Eye (tissue), 1 donor: ENCODE measurements around the gene ZNF318.
A peak's percentile ranks its signal among the peaks of the same experiment; 100 is the strongest.
"Not testable (repeated sequence)": the region's sequence is repeated elsewhere in the genome, so short reads cannot be mapped to it uniquely, and the experiment has no call there.

Experiments
- DNase-seq: peaks from one replicate; pipeline ENCODE4 v3.0.0-alpha.2; 2015

ZNF318 gene

DNA sequence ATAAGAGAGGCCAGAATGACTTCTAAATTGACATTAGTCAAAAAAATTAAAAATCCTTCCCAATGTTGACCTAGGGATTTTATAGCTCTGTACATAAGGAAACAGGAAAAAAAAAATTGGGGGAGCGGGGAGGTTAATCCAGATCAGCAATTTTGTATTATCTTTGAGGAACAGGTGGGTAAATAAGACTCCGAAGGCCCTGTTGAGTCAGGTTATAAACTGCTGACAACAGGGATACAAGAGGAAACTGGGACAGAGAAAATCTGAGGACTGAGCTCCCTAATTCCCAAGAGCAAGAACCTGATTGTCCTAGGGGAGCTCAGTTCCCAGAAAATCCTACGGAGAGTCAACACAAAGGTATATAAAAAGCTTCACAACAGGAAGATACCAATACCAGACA, 34.0 kb downstream of the ZNF318 start:
- no peak for DNase-seq

DNA sequence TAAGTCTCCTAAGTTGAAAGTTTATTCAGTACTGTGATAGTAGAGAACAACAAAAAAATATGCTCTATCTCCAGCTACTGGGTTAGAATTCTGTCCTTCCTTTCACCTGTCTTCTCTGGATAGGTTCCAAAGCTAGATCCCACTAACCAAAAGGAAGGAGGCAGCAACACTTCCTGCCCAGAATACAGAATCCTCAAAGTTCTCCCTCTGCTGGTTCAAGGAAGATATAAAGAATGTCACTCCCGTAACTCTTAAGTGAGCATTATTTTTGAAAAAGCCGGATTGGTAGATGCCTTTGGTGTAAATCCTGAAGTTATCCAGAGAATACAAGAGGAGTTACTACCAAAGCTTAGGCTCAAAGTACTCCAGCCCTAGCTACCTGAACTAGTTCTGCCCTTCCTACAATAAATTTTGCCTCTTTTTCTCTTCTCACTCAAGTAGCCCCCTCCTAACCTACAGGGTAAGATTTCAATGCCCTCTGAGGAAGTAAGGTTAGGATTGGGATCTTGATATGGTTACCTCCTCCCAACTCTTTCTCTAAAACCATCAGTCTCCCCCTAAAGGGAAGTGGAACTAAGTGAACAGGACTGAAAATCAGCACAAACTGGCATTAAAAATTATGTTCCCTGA, 34.9 kb downstream of the ZNF318 start:
- peak; percentile 77 for DNase-seq

DNA sequence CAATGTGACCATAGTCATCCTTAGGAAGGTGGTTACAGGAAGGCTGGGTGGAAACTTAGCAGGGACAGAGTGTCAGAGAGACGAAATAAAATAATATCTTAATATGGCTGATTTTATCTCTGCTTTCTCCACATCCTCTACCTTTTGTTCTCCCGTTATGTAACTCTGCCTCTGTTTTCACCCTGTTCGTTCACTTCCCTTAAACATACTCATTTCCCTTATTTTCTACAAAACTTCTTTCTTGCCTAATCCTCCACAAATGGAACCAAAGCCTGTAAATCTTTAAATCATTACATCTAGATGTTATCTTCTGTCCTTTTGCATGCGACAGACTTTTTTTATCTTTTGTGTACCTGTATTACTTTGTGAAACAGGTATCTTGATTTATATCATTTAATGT, 37.6 kb downstream of the ZNF318 start:
- no peak for DNase-seq

DNA sequence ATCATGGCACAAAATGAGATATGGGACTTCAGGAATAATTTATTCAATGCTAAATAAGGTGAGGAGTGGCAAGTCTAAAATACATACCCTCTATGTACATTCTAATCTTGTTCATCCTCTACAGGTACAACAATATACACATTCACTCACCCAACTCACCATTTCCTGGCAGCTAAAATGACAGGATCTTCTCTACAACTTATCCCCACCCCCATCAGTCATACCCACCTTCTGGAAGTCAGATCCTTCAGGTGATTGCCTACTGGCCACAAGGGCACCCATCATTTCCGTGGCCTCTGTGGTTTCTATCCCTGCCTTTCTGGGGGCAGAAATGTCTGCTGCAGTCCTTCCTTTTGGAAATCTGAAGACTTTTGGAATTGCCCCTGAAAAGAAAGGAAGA, 38.0 kb downstream of the ZNF318 start:
- no peak for DNase-seq

DNA sequence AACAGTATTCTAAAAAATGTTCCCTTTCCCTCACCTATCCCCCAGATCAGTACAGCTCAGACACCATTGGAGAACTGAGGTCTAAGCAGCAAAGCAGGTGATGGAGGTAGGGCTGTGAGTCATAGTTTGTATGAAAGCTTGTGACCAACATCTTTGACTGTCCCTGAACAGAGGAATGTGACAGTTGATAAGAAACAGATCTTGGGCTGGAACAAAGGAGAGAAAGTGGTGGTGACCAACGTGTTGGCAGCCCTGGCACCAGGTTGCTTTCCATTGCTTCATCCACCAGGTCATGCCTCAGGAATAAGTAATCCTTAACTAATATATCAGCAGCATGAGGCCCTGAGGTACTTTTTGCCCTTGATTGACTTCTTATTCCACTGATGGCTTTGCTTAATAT, 40.9 kb downstream of the ZNF318 start:
- DNase-seq: no peak

DNA sequence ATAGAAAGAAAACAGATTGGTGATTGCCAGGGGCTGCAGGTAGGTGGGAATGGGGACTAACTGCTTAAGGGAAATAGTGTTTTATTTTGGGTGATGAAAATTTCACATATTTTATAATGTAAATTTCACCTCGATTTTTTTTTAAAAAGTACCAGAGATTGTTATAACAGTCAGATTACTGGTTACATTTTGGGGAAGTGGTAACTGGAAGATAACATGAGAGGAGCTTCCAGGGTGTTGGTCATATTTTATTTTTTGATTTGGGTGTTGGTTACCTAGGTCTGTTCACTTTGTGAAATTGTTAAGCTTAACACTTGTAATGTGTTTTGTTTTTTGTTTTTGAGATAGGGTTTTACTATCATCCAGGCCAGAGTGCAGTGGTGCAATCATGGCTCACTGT, 43.6 kb downstream of the ZNF318 start:
- no peak for DNase-seq

DNA sequence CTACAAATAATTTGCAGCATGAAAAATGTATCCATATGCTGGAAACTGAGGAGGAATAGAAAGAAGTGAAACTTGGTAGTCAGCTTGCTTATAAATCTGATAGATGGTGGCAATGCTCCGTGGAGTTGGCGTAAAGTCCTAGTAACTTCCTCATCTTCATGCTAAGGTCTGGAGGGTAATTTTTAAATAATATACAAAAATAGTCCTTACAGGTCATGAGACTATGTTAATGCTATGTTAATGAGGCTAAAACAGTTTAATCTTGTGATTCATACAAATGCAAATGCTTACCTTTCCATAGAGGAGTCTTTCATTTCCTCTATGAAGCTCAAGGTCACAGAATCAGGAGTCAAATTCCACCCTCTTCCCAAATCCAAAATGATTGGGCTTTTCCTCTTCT, 51.4 kb downstream of the ZNF318 start:
- no peak for DNase-seq

DNA sequence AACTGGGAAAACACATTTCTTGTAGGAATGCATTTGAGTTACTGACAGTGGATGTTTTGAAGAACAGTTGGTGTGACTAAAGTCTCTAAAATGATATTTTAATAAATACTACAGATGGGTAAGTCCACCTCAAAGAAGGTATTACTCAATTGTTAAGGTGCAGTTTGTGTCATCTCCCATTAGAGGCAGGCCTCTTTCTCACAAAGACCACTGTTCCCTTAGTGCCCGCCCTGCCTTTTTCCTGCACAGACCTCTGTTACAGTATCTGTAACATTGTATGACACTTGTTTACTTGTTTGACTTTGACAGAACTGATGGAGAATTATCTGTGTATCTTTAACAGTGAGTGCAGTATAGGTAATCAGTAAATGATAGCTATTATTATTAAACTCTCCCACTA, 55.6 kb downstream of the ZNF318 start:
- no peak for DNase-seq

DNA sequence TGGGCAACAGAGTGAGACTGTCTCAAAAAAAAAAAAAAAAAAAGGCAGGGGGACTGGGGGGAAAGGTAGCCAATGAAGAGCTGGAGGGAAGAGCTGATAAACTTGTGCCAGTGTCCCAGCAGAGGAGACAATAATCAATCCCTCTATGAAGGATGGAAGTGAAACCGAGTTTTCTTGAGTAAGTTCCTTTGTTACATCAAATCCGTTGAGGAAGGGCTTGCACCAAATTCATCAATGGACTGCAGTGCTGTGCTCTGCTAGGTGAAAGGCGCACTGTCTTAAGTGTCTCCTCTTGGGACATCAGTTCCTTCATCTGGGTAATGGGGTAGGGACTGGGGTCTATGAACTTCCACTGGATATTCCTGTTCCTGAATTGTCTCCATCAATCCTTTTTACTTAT, 57.8 kb downstream of the ZNF318 start:
- no peak for DNase-seq

DNA sequence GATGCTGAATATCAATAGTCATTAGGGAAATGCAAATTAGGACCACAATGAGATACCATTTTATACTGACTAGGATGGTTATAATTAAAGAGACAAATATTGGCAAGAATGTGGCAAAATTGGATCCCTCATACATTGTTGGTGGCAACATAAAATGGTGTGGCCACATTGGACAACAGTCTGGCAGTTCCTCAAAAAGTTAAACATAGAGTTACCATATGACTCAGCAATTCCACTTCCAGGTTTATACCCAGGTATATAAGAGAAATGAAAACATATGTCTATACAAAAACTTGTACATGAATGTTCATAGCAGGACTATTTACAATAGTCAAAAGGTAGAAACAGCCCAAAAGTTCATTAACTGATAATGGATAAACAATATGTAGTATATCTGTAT, 58.8 kb downstream of the ZNF318 start:
- DNase-seq: no peak

DNA sequence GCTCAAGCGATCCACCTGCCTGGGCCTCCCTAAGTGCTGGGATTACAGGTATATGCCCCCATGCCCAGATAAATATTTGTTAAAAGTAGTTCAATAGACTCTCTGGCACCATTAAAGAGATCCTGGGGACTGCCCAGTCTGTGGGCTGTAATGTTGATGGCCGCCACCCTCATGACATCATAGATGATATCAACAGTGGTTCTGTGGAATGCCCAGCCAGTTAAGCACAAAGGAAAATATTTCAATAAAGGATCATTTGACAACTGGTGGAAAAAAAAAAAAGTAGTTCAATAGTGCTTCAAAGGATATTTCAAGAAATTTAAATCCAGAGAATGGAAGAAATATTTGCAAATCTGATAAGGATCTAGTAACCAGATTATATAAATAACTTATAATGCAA, 59.3 kb downstream of the ZNF318 start:
- no peak for DNase-seq

DNA sequence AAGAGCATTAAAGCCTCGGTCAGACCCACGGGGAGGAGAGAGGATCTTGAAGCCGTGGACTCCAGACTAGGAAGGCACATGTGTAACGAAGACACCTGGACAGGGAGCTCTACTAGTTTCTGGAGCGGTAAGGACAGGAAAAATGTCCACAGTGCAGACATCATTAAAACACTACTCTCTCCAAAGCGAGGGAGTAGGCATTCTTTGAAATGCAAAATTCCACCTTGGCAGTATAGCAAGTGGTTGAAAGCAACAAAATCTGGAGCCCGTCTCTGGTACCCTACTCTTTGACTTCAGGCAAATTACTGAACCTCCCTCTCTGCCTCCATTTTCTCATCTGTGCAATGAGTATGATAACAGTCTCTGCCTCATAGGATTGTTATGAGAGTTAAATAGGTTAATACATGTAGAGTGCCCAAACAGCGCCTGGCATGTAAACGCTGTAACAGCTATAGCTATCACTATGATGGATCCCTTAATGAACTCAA, 60.4 kb downstream of the ZNF318 start:
- no peak for DNase-seq

DNA sequence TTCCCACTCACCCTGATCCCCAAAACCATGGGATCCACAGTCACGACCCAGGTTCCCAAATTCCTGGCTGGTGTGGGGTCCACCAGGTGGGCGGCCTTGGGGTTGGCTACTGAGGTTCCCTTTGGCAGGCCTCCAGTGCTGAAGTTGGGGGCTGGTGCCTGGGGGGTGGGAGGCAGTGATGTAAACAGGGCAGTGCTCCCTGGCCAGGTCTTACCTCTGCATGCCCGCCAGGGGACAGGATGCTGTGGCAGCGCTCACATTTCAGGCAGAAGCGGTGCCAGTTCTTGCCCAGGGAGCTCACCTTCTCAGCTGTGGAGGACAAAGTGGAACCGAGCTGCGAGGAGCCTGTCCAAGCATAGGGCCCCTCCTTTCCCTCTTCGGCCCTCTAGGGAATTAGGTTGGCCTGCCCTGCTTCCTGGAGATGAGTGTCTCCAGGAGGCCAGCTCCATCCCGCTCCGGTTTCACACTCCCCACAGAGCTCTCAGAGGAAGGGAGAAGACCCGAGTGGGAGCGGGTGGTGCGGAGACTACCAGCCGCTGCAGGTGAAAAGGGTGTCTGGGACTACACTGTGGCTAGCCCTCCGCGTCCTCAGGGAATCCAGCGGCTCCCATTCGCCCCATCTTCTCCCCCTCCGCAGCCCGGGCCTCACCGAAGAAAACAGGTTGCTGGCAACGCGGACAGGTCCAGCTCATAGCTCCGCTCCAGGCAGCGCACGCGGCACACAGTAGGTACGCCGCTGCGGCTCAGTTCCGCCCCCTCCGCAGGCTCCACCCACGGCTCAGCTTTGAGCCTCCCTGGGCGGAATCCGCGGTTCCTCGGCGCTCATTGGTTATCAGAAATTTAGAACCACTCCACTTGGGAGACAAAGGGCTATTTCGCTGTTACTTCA, 61.1 kb downstream of the ZNF318 start, which contains the start of gene CRIP3:
Gene CRIP3 (minus strand): TSS at position 726 of the 889 bp plus-strand sequence. CDS start 34 bp downstream, at position 692.
- peak; percentile 56 for DNase-seq

DNA sequence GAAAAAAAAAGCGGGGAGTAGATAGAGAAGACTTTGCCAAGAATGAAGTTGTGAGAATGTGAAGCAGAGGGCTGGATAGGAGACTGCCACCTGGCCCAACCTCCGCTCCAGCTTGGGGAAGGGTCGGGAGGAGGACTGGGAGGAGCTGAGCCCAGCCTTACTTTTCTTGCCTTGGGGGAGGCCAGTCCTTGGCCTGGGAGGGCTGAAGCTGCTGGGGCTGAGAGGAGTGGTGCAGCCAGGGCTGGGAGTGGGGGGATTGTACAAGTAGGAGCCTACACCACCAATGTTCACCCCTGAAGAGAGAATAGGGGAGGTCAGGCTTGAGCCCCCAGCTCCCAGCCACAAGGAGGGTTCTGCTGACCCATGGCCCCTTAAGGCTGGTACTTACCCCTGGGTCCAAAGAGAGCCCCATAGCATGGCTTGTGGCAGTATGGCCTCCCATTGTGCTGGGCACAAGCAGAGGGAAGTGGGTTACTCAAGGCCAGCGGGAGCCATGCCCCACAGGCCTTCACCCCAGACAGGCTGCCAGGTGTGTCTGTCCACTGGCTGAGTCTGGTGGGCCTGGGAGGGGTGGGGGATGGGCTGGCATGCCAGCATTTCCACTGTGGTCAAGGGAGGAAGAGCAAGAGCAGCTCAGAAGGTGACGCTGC, 61.9 kb downstream of the ZNF318 start:
- DNase-seq: no peak

DNA sequence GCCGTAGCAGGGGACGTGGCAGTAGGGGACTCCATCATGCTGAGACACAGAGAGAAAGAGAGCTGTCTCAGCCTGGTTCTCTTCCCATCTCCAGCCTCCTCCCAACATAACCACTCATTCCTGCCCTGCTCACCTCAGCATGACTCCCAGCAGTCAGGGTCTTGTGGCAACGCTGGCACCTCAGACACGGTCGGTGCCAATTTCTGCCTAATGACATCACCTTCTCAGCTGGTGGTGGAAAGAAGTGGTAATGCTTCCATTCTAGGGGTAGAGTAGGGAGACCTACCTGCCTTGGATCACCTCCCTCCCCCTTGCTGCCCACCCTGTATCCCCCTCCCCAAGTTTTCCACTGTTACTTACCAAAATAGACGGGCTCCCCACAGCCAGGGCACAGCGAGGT, 63.4 kb downstream of the ZNF318 start:
- DNase-seq: no peak

DNA sequence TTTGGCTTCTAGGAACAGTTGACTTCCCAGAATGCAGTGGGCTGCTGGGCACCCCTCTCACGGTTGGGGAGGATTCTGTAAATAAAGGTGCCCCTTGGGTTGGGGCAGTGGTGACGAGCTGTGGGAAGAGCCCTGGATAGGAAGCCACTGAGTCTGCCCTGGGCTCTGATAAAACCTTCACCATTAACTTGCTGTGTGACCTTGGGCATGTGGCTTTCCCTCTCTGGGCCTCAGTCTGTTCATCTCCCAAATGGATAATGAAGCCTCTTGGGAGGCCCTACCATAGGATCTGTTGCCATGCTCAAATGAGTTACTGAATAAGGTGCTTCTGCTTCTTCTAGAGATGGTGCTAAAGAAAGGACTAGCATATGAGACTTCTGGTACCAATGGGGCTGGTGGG, 64.6 kb downstream of the ZNF318 start:
- DNase-seq: no peak

DNA sequence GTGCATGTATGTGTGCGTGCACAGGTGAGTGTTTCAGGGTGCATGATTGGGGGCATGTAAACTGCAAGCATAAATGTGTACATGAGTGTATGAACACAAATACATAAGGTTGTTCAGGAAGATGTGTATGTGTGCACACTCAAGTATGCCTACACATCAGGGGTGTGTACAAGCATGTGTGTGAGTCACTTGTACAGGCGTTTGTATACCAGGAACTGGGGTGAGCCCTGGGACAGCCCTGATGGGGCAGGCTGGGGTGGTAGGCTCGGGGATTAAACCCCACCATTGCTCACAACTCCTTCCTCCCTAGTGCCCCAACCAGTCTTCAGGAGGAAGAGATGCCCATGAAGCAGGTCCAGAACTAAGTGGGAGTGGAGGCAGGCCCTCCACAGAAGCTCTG, 65.1 kb downstream of the ZNF318 start:
- DNase-seq: no peak

DNA sequence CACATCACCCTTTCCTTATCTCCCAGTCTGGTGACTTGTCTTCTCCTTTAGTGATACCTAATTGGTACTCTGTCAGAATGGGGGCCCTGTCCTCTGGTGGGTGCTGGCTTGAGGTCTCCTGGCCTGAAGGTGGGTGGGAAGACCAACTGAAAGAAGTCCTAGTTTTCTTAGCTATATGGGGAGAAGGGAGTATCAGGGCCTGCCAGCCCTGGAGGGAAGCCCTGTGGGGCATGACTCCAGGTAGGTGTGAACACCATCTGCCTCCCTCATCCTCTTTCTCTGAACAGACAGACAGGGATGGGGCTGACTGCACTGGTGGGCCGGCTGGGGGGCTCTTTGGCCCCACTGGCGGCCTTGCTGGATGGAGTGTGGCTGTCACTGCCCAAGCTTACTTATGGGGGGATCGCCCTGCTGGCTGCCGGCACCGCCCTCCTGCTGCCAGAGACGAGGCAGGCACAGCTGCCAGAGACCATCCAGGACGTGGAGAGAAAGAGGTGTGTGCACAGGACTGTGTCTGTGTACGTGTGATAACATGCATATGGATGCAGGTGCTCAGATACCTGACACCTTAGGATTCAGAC, 65.6 kb downstream of the ZNF318 start:
- DNase-seq: no peak

DNA sequence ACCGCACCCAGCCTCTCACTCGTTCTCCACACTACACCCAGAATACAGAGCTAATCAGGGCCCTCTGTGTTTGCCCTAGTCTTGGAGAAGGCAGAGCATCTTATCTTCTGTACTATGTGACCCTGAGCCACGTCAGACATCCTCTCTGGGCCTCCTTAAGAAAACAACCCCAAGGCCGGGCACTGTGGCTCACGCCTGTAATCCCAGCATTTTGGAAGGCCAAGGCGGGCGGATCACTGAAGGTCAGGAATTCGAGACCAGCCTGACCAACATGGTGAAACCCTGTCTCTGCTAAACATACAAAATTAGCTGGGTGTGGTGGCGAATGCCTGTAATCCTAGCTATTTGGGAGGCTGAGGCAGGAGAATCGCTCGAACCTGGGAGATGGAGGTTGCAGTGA, 66.4 kb downstream of the ZNF318 start:
- not testable (repeated sequence) for DNase-seq

DNA sequence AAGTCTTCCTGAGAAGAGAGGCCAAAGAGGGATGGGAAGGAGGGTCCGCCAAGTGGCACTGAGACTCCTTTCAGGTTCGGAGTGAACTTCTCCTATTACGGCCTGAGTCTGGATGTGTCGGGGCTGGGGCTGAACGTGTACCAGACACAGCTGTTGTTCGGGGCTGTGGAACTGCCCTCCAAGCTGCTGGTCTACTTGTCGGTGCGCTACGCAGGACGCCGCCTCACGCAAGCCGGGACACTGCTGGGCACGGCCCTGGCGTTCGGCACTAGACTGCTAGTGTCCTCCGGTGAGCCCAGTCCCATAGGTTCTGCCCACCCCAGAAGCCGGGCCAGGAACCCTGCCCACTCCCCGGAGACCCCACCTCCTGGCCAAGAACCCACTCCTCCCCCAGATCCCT, 67.3 kb downstream of the ZNF318 start:
- DNase-seq: no peak

DNA sequence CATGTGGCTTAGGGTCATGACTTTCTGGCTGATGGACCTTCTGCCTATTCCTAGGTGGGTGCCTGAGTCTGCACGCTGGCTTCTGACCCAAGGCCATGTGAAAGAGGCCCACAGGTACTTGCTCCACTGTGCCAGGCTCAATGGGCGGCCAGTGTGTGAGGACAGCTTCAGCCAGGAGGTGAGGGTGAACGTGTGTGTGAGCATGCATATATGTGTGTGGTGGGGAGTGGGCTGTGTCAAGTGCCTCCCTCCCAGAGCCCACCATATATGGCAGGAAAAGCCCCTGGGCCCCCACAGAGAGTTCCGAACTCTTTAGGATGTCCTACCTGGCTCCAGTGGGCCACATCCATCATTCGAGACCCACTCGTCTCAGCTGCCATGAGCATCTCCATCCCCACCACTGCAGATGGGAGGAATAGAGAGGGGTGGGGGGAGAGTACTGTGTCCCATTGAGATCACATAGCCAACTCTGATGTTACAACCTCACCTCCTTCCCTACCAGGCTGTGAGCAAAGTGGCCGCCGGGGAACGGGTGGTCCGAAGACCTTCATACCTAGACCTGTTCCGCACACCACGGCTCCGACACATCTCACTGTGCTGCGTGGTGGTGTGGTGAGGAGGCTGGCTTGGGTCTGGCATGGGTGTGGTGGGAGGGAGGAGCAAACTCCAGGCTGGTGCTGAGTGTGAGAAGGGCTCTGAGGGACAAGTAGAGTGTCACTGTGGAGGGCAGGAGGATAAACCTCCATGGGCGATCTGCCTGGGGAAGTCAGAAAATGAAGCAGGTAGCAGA, 68.2 kb downstream of the ZNF318 start:
- DNase-seq: no peak
